ENCODE measurements around the gene PTTG2. TPM values are rescaled to one million over a fixed set of nuclear protein-coding genes. Genes with fewer than 3 reads are reported as not detected.

Gene PTTG2
- total RNA-seq, 6 experiments from 2014 or later, result 0.32 TPM; not detected in 5

- no peak overlapping the region for H3K4me3 ChIP-seq
- H3K4me1 ChIP-seq, result no peaks in the 10 kb centered on the region
- TF ChIP-seq, protein P1, sequence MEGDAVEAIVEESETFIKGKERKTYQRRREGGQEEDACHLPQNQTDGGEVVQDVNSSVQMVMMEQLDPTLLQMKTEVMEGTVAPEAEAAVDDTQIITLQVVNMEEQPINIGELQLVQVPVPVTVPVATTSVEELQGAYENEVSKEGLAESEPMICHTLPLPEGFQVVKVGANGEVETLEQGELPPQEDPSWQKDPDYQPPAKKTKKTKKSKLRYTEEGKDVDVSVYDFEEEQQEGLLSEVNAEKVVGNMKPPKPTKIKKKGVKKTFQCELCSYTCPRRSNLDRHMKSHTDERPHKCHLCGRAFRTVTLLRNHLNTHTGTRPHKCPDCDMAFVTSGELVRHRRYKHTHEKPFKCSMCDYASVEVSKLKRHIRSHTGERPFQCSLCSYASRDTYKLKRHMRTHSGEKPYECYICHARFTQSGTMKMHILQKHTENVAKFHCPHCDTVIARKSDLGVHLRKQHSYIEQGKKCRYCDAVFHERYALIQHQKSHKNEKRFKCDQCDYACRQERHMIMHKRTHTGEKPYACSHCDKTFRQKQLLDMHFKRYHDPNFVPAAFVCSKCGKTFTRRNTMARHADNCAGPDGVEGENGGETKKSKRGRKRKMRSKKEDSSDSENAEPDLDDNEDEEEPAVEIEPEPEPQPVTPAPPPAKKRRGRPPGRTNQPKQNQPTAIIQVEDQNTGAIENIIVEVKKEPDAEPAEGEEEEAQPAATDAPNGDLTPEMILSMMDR (IDR thresholded peaks at IDR 0.05), result no peak
- ATAC-seq (no peak), DNase-seq (no peak)
- intact Hi-C loops (cut with DNase I), result no loop called here
- H3K27ac ChIP-seq, result no peak overlapping the region
- WGBS (ENCODE audit: insufficient coverage, low coverage, low lambda C conversion rate, missing lambda C conversion rate), result 100% methylated on average over 3 of the region's 3 CpGs
- no peaks in the 10 kb centered on the region for H3K27me3 ChIP-seq
- H3K9me3 ChIP-seq, result no peaks in the 10 kb centered on the region
- H3K36me3 ChIP-seq, result no peaks in the 10 kb centered on the region
Observed at GRCh38 chr4:38008571-38009021, 48.4 kb downstream of the PTTG2 start.

DNA sequence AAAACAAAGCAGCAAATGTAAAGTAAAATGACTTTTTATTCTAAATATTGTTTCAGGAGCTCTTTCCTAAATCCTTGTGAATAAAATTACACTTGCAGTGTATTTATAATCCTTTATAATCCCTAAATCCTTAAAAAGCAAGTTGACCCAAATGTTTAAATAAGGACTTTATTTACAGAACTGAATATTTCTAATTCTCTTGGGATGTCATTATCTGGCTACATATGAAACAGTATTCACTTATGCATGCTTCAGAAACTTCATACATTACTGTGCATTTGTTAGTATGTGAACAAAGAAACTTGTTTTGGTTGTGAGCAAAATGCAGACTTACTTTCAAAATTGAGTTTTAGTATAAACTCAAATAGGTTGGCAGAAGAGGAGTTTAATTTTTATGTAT is 49.2 kb downstream of the PTTG2 start:
- TF ChIP-seq, protein P1 (IDR thresholded peaks at IDR 0.05), result no peak
- no peak for TF ChIP-seq POLR2A (IDR thresholded peaks at IDR 0.05)
- Histone ChIP-seq H3K36me3 (no peaks in the 10 kb centered on the region), H3K4me1 (no peaks in the 10 kb centered on the region), H3K9me3 (no peaks in the 10 kb centered on the region), H3K27ac (no peak overlapping the region), H3K4me3 (no peak overlapping the region), H3K27me3 (no peaks in the 10 kb centered on the region)
- intact Hi-C loops (cut with DNase I), result no loop called here
- DNase-seq, result no peak
- ATAC-seq, result no peak

DNA sequence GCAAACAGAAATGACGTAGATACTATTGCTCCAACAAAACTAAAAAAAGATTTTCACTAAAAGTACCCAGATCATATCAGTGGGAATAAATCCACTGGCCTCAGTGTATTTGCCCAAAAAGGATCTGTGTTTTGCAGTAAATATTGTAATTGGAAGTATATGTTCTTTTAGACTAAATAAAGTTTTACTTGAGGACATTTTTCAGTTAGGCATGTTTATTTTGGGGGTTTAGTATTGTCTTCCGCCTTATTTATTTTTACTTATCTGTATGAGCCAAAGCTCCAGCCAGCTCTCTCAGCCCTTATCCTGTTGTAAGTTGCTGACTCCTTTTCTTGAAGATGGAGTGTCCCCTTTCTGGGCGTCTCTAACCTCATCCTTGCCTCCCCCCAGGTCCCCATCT is 49.8 kb downstream of the PTTG2 start:
- Histone ChIP-seq H3K4me1 (no peaks in the 10 kb centered on the region), H3K4me3 (no peak overlapping the region), H3K36me3 (peaks cover 0 to 4% (median 0%) of the 10 kb centered on the region in 4 donors), H3K27me3 (no peaks in the 10 kb centered on the region), H3K9me3 (no peaks in the 10 kb centered on the region), H3K27ac (no peak overlapping the region)
- no peak for TF ChIP-seq POLR2A (IDR thresholded peaks at IDR 0.05)
- TF ChIP-seq, protein P1 (IDR thresholded peaks at IDR 0.05), result no peak
- intact Hi-C loops (cut with DNase I), result no loop called here
- ATAC-seq (no peak), DNase-seq (no peak)
- 56% methylated on average over 3 of the region's 3 CpGs for WGBS (ENCODE audit: insufficient coverage, low coverage, low lambda C conversion rate, missing lambda C conversion rate)

Other genes starting within 250 kb of the PTTG2 start
- gene PGM2, start 133.7 kb upstream of the PTTG2 start, total RNA-seq, result 10 to 100 TPM in 2 of 6 experiments, 1 to 10 TPM in 4; 5.5 to 16.3 (median 7.3) TPM
- gene TBC1D1, start 69.3 kb upstream of the PTTG2 start, total RNA-seq, result 10 to 100 TPM; 21.2 to 67.5 (median 35.8) TPM